HG03342 (cell line): ENCODE data around the gene ADGRB3.
A peak's percentile ranks its signal among the peaks of the same experiment; 100 is the strongest.

Experiments
- ATAC-seq: cut with Tn5 transposase; IDR thresholded peaks from one replicate; pipeline ENCODE4 v1.9.1; 2021; ENCODE audit warnings: mild to moderate bottlenecking, moderate library complexity; ENCODE audit not compliant: unreplicated experiment

Gene ADGRB3

GRCh38 chr6:68634726-68635411, at the start of gene ADGRB3:
Gene ADGRB3, plus strand, starts transcription at chr6:68635282. Its CDS starts 3,394 bp downstream, at chr6:68638676.
- peak; percentile 80 for ATAC-seq

- ATAC-seq = no peak
Measured at GRCh38 chr6:68593558-68593957, 41.5 kb upstream of the ADGRB3 start.

GRCh38 chr6:68597642-68598041, 37.4 kb upstream of the ADGRB3 start:
- no peak for ATAC-seq

- ATAC-seq = no peak
Measured at GRCh38 chr6:68615938-68616337, 19.1 kb upstream of the ADGRB3 start.

GRCh38 chr6:68625998-68626397, 9.1 kb upstream of the ADGRB3 start:
- ATAC-seq = no peak

- no peak for ATAC-seq
Measured at GRCh38 chr6:68628161-68628560, 6.9 kb upstream of the ADGRB3 start.

- ATAC-seq = no peak
Measured at GRCh38 chr6:68632734-68633133, 2.3 kb upstream of the ADGRB3 start.

- ATAC-seq = no peak
Measured at GRCh38 chr6:68633281-68633971, 1.7 kb upstream of the ADGRB3 start.

GRCh38 chr6:68633972-68634725, 933 bp upstream of the ADGRB3 start:
- peak; percentile 4 for ATAC-seq

- peak; percentile 4 for ATAC-seq
Measured at GRCh38 chr6:68635412-68635705, 277 bp downstream of the ADGRB3 start.

- ATAC-seq = no peak
Measured at GRCh38 chr6:68635706-68636513, 828 bp downstream of the ADGRB3 start.

- ATAC-seq = no peak
Measured at GRCh38 chr6:68636666-68637065, 1.6 kb downstream of the ADGRB3 start.

GRCh38 chr6:68637071-68637470, 2.0 kb downstream of the ADGRB3 start:
- no peak for ATAC-seq

GRCh38 chr6:68637782-68638181, 2.7 kb downstream of the ADGRB3 start:
- ATAC-seq = no peak

- ATAC-seq = no peak
Measured at GRCh38 chr6:68638230-68638900, 3.3 kb downstream of the ADGRB3 start.

GRCh38 chr6:68639211-68639610, 4.1 kb downstream of the ADGRB3 start:
- no peak for ATAC-seq

GRCh38 chr6:68639826-68640490, 4.9 kb downstream of the ADGRB3 start:
- ATAC-seq = no peak

- ATAC-seq = no peak
Measured at GRCh38 chr6:68640491-68640835, 5.4 kb downstream of the ADGRB3 start.

GRCh38 chr6:68641172-68641571, 6.1 kb downstream of the ADGRB3 start:
- ATAC-seq = no peak

- ATAC-seq = no peak
Measured at GRCh38 chr6:68642081-68642480, 7.0 kb downstream of the ADGRB3 start.
